Stimulated activated naive CD4-positive, alpha-beta T cell treated with Interleukin-2 at 50 U/mL for 16 hours (primary cell): Measurements from ENCODE around the gene MTHFD1L.

Experiments
- DNase-seq: peaks from one replicate; lab custom pipeline; 2025; lab: John Stamatoyannopoulos, UW

MTHFD1L gene

DNA sequence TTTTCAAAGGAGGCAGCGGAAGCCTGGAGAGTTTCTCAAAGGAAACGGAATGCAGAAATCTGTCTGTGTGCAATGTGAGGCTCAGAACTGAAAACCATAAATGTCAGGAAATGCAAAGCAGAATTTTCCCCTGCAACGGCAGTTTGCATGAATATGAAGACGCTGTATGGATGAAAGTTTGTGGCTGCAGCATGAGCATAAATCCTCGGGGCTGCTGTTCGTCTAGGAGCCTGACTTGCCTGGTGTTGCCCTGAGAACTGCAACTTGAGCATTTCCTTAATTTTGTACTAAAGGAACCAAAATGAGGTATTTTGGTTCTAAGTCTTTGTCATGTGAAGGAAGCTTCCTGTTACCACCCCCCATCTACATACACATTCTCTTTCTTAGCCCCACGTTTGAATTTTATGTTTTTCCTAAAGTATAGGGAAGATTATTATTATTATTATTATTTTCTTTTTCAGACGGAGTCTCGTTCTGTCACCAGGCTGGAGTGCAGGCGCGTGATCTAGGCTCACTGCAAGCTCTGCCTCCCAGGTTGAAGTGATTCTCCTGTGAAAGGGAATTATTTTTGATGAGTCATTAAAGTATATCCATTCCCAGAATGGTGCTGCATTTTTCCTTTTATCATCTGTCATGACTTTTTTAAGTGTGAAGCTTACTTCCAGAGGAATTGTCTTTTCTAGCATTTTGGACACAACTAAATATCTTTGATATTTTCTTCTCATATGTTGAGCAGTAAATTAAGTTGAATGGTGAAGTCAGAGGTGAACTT, 33.1 kb downstream of the MTHFD1L start:
- no peak for DNase-seq

DNA sequence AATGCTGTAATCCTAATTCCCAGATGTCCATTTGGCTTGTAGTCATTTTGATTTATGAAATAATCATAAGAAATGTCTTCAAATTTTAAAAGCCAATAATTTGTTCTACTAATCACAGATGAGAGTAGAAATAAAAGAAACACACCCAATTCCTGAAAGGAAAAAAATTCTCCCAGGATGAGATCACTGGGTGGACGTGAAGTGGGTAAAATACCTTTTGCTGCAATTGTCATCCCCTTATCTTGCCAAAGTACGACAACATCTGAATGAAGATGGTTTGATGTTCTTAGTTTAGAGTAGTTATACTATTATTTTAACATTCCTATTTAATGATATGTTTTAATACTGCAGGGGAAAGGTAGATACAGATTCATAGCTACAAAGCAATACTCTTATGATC, 33.7 kb downstream of the MTHFD1L start:
- no peak for DNase-seq

DNA sequence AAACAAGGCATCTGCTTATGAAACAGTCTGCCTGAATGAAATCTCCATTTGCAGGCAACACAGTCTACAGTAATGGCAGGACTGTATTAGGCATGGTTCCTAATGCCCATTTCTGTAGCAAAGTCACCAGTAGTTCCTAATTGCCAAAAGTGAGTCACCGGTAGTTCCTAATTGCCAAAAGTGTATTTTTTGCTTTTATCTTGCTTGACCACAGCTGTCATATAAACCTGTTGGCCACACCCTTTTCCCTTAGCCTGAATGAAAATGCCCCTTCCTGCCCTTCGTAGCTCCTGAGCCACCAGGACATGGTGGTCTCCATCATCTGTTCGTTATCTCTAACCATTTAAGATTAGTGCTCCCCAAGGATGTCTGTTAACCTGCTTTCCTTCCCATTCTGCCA, 34.5 kb downstream of the MTHFD1L start:
- no peak for DNase-seq

DNA sequence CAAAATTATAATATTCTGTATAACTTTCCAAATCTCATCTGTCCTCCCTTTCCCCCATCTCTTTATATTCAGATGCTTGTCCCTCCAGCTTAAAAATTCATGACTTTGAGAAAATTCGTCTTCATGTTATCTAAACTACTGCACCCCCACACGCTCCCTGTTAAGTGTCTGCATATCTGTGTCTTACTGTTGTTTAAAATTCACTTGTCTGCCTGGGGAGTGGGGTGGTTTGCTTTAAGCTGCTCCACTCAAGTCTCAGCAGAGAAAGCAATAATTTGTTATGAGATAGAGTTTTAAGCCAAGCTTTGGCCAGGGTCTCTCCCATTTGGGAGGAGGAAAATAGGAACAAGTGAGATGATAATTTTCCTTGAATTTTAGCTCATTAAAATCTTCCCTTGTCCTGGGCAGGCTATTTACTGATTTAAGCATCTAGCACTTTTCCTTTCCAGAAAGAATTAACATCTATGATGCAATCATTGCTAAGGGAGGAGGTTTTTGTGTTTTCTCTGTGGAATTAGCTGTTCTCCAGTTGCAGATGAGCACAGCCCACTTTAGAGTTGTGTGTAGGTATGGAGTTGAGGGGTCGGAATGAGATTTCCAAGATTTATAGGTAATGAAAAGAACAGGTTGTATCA, 36.8 kb downstream of the MTHFD1L start:
- no peak for DNase-seq

DNA sequence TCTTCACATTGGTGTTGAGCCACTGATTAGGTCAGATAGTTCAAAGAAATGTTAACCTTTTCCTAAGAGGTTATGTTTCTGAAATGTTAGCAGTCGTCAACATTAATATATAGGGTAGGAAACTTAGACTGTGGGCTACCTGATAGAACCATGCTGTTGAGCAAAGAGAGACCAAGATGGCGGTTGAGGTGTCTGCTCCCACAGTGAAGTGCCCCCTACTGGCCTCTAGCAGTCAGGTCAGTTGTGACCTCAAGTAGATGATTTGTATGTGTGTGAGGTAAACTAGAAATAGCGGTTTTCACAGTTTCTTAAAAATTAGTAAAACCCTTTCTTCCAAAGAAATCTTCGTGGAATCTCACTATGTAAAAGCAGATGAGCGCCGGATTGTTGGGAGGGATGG, 40.3 kb downstream of the MTHFD1L start:
- no peak for DNase-seq

DNA sequence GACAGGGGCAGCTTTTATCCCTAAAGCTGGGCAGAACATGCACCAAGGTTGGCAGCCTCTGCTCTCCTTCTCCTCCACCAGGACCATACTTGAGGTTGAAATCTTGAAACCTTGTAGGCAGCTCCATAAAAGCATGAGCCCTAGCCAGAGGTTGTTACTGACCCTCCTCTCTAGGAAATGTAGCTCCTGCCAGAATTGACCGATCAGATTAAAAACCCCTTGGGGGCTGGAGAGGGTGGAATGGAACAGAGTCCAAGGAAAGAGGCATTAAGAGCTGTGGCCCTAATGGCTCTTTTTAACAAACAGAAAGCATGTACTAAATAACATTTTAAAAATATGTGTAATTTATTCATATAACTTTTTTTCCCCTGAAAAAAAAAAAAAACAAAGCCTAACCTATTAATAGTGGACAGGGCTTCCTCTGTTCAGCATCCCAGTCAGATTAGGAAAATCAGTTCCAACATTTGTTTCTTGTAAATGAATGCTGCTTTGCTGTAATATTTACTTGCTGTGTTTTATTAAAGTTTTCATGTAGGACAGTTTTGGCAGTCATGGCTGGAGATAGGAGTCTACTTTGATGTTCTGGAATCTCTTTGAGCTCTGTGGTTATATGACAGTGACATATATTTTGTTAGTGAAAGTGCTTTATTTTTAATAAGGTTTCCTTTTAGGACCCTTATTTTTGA, 41.3 kb downstream of the MTHFD1L start:
- no peak for DNase-seq

DNA sequence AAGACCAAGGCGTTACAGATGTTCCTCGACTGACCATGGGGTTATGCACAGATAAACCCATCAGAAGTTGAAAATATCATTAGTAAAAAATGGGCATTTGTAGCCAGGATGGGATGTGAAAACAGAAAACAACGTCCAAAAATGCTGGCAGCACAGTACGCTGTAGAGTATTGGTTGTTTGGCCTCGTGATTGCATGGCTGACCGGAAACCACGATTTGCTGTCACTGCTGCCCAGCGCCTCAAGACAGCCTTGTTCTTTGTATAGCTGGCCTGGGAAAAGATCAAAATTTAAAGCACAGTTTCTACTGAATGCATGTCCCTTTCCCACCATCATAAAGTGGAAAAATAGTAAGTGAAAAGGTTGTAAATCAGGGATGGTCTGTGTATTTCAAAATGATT, 41.9 kb downstream of the MTHFD1L start:
- DNase-seq: no peak

DNA sequence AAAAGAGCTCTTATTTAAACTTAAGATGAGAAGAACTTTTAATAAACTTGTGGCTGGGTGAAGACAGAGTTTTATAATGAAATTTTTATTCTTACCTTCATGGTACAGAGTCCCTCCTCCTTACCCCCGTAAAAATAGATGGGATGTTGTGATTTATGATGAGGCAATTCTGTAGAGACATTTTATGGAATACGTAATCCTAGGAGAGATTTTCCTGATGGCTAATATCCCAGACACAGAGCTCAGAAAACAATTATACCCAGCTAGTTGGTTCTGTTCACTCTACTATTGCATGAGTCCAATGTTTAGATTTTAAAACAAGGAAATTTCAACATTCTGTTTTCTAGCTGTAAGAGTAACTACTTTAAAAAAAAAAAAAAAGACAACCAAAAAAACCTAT, 43.4 kb downstream of the MTHFD1L start:
- no peak for DNase-seq

DNA sequence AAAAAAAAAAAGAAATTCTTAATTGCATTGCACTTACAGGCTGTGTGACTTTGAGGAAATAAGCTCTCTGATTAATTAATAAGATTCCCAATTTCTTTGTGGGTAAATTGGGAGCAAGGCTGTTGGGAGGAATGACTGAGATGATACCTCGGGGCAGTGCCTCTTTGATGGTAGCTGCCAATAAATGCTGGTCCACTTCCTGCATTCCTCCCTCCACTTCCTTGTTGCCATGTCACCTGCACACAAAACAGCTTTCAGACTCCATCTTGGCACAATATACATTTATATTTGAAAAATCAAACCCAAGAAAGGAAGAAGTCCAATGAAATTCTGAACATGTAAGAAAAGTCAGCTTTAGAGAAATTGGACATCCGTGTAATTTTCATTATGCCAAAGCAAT, 45.1 kb downstream of the MTHFD1L start:
- DNase-seq: no peak

DNA sequence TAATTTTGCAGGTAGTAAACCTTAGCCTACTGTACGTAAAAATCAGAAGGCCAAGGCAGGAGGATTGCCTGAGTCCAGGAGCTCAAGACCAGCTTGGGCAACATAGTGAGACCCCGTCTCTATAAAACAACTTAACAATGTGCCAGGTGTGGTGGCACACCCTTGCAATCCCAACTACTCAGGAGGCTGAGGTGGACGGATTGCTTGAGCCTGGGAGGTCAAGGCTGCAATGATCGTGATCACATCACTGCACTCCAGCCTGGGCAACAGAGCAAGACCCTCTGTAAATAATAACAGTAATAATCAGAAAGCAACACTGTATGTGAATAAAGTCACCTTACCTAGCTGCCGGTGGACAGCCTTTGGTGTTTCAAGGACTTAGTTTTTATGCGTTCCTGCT, 48.9 kb downstream of the MTHFD1L start:
- no peak for DNase-seq

DNA sequence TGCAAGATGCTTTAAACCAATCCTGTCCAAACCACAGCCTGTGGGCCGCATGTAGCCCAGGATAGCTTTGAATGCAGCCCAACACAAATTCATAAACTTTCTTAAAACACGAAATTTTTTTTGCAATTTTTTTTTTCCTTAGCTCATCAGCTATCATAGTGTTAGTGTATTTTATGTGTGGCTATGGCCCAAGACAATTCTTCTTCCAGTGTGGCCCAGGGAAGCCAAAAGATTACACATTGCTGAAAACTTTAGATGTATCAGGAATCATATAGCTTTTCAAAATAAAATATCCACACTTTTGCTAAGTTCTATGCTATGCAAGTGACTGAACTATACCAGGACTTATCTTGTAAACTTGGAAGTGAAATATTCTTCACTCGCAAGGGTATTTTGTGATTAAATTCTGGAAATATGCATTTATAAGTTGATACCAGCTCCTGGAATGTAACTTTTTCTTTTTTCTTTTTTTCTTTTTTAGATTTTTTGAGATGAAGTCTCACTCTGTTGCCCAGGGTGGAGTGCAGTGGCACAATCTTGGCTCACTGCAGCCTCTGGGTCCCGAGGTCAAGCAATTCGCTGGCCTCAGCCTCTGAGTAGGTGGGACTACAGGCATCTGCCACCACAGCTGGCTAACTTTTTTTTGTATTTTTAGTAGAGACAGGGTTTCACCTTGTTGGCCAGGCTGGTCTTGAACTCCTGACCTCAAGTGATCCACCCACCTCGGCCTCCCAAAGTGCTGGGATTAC, 49.8 kb downstream of the MTHFD1L start:
- no peak for DNase-seq

DNA sequence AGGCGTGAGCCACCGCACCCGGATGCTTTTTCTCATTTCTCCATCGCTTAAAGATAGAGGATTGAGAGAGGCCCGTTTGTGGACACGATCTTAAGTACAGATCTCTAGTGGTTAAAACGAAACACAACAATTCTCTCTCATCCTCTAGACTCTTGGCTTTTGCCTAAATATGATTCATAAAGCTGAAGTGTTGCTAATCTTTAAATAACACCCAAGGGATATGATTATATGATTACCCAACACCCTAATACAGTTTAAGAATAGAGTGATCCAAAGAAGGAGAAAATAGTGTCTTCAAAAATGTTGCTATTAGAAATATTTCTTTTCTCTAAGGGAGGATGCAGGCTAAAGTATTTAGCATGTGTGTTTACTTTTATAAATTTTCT, 50.4 kb downstream of the MTHFD1L start:
- DNase-seq: no peak

DNA sequence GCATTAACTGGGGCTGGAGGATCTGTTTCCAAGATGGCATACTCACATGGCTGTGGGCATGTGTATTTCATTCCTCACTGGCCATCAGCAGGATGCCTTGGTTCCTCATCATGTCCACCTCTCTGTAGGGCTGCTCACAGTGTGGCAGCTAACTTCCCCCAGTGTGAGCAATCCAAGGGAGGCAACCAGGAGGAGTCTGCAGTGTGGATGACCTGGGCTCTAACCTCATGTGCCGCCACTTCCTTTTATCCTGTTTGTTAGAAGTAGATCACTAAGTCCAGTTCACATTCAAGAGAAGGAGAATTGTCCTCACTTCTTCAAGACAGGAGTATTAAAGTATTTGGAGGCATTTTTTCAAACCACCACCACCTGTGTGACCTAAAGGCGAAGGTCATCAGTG, 54.4 kb downstream of the MTHFD1L start:
- no peak for DNase-seq

DNA sequence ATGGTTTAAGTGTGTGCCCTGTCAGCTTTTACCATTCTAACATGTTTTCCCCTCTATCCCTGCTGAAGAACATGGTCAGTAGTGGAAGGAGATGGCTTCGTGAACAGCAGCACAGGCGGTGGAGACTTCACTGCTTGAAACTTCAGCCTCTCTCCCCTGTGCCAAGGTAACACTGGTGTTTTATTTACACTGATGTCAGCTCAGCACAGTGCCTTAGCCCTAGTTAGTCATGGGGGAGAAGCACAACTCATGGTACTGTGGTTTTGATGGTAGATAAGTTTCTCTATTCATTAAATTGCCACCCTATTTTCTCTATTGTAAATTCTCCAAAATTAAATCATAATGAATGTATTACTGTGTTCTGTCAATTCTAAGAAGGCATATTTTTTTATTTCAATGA, 56.6 kb downstream of the MTHFD1L start:
- DNase-seq: no peak

DNA sequence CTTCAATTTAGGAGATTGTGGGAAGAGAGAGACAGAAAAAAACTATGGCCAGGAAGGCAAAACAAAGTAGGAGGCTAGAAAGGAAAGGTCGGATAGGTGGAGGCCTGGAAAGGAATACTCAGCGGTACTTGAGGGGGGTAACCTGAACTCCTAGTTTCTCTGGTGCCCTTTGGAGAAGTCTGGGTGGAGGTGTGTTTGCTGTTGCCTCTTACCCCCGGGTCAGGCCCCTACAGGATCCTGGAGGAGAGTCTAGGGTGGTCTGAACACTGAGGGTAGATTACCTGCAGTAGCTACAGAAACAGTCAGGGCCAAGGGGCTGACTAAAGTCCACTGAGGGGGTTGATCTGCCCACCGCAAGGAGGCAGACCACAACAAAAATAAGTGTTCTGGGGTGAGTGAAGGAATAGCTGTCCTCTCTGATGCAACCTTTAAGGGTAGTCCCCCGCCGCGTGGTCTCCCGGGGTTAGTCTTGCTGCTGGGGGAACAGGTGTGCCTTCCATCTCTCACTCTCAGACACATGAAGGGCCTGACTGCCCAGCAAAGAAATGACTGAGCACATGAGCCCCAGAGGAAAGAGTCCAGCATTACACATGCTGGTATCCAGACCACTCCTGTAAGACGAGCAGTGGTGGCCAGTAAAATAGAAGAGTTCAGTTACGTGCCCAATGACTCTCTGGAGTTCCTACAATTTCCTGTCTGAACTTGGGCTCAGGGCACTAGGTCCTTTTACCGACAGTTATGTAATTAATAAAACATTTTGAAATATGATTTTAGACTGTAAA, 59.5 kb downstream of the MTHFD1L start:
- DNase-seq: no peak

DNA sequence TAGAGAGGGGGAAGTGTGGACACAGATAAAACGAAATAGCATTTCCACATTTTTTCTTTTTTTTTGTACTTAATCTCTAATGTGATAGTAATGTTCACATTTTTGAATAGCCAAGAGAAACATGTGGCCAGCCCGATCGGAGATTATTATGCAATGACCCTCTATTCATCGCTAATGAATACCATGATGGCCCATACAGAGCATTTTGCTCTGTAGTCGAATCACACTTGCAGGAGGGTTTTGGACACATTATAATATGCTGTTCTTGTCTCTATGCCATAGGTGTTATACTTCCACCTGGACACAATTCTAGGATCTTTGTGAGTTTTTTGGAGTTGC, 60.1 kb downstream of the MTHFD1L start:
- no peak for DNase-seq

DNA sequence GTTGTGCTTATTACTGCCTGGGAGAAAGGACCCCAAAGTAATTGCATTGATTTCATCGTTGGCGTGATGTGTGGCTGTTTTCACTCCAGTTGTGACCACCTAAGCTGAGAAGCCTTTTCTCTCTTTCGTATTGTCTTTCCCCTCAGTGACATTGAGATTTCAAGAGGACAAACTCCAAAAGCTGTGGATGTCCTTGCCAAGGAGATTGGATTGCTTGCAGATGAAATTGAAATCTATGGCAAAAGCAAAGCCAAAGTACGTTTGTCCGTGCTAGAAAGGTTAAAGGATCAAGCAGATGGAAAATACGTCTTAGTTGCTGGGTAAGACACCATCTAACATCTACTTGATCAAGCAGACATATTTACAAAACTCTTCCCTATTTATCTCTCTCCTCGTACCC, 60.5 kb downstream of the MTHFD1L start:
- DNase-seq: no peak

DNA sequence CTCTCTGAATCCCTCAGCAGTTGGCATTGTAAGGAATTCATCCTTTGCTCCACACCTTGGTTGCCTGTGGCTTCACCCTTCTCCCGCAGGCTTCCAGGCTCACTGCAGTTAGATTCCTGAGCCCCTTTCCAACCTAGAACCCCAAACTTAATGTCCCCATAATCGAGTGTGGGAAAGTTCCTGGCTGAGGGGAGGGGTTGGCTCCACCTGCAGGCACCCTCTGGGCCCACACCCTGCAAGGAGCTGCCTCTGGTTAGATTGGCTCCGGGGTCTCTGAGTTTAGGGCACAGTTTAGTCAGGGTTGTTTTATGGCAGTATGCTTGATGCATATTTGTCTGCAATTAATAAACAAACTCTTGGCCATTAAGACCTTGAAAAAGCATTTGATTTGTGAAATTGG, 63.4 kb downstream of the MTHFD1L start:
- DNase-seq: no peak

DNA sequence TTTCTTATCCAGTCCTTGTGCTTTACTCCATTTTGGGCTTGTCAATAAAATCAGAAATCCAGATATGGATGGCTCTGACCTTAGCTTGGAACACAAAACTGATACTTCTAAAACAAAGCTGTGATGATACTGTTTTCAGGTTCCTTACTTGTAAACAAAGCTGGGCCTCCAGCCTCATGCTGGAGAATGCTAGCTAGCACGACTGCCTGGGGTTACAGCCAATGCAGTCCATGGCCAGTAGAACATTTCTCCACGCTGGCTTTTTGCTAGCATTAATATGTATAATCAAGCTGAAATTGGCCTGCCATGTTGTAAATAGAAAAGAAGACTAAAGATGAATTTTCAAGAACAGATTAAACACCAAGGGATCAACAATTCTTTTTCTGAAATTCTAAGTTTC, 63.9 kb downstream of the MTHFD1L start:
- no peak for DNase-seq

DNA sequence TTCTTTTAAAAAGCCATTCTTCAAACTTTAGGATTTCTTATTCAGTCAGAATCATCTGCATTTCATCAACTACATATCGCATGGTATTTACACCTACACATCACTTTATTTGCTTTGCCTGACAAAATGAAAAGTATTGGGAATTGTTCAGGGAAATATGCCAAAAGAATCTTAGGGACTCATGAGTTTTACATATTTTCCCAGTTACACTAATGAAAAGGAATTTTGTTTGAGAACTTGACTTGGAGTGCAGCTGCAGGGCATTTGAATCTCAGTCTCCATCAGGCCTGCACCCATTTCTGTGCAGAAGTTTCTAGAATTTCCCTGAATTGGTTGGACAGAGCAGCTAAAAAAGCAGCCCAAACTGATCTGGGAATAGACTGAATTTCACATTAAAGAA, 65.3 kb downstream of the MTHFD1L start:
- no peak for DNase-seq

DNA sequence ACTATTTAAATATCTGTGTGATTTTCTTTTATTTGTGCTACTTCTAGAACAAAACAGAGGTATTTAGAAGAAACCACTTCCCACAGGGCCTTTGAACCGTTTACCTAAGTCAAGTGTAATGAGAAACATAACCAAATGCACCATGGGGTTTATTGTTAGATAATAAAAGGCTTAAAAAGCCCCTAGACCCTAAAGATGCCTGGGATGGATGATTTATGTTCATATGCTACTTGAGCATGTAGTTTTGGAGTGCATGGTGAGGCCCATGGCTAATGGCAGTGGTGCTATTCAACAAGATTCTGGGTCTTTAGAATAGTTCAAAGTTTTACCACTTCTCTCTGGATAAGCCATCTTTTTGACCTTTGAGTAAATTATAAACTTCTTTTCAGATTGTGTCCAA, 65.9 kb downstream of the MTHFD1L start:
- DNase-seq: no peak

DNA sequence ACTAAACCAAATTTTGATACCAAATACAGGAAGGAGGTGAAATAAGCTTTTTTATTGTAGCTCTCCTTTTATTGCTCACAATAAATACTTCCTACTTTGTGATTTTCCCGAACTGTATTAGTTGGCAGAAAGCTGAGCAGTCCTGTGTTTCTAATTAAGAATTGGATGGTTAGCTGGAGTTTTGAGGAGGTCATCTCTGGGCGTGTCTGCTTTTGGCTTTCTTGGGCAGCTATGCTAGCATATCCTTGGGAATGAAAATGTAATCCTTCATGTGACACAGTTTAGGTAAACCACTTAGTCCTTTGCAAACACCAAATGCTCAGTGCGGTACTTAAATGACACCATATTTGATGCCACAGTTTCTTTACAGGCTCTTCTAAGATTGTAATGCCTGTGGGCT, 67.5 kb downstream of the MTHFD1L start:
- no peak for DNase-seq
